Breast epithelium (tissue), 4 donors: Measurements from ENCODE around the gene CCDC71L. TPM values are rescaled to one million over a fixed set of nuclear protein-coding genes. Genes with fewer than 3 reads are reported as not detected.
A peak's percentile ranks its signal among the peaks of the same experiment; 100 is the strongest.

Experiments used
- DNase-seq, 2 donors: peaks; one replicate each; pipeline ENCODE4 v3.0.0-alpha.2; 2019; ENCODE audit warnings: low spot score in 2 of 2
- H3K27ac ChIP-seq, 2 donors: fragments of 200-600 bp; sonication (generic) in 1 of 2; one replicate each; pipeline ENCODE4 v1.5.1; 2016 to 2019; ENCODE audit warnings: mild to moderate bottlenecking in 1 of 2
- H3K27me3 ChIP-seq, 2 donors: fragments of 200-600 bp; sonication (generic) in 1 of 2; one replicate each; pipeline versions ENCODE4 v1.5.1 to v1.6.0; 2017 to 2019; ENCODE audit warnings: control low read depth in 1 of 2, mild to moderate bottlenecking in 1 of 2
- H3K36me3 ChIP-seq: fragments of 200-600 bp; one replicate; pipeline ENCODE4 v1.5.1; 2019
- H3K4me1 ChIP-seq, 2 donors: fragments of 200-600 bp; sonication (generic); one replicate each; pipeline ENCODE4 v1.5.1; 2016 to 2019; ENCODE audit warnings: control low read depth in 1 of 2
- H3K4me3 ChIP-seq, 3 donors: fragments of 200-600 bp; sonication (generic); 1 replicate in 2 of 3; 2 replicates in 1 of 3; pipeline ENCODE4 v1.5.1; 2016 to 2019; ENCODE audit warnings: mild to moderate bottlenecking in 3 of 3, moderate library complexity in 2 of 3
- H3K9me3 ChIP-seq, 2 donors: fragments of 200-600 bp; sonication (generic) in 1 of 2; one replicate each; pipeline ENCODE4 v1.5.1; 2016 to 2019; ENCODE audit warnings: control low read depth in 1 of 2
- POLR2A ChIP-seq: fragments of 450-650 bp; IDR thresholded peaks from one replicate; pipeline ENCODE4 v1.6.1; 2016; ENCODE audit warnings: antibody characterized with exemption, mild to moderate bottlenecking, moderate library complexity
- POLR2AphosphoS5 ChIP-seq, 3 donors: sonication (generic); formaldehyde crosslinking; IDR thresholded peaks; one replicate each; pipeline ENCODE4 v1.6.1; 2017; ENCODE audit warnings: antibody characterized with exemption in 3 of 3
- intact Hi-C: fragments of 100-400 bp; cut with DNase I; formaldehyde crosslinking; loops from one replicate; pipeline ENCODE4 v1.15.1; 2023; ENCODE audit warnings: low total_unique reads
- total RNA-seq, 3 donors: library from RNA; depleted of rRNA; stranded (reverse); fragments of >200 nt; gene quantifications; one replicate each; pipeline ENCODE4 v1.1.0, GENCODE V29; 2016
- TF ChIP-seq, protein P1 (sequence below), 3 donors: fragments of 450-650 bp; IDR thresholded peaks; one replicate each; pipeline ENCODE4 v1.5.1; 2016 to 2017; ENCODE audit warnings: antibody characterized with exemption in 3 of 3, mild to moderate bottlenecking in 3 of 3, moderate library complexity in 3 of 3

Gene CCDC71L
- total RNA-seq, 3 donors from 2014 or later, result 29.9 to 69.4 (median 59.0) TPM

- no peaks in the 10 kb centered on the region for H3K27me3 ChIP-seq
- peak overlapping the region; percentile 61 to 69 for H3K27ac ChIP-seq
- H3K4me1 ChIP-seq, result no peaks in the 10 kb centered on the region
- H3K36me3 ChIP-seq, result no peaks in the 10 kb centered on the region
- intact Hi-C loops, result no loop called here
- peak in 1 of 2 donors; percentile 24 for DNase-seq
- H3K4me3 ChIP-seq, result no peak overlapping the region
- H3K9me3 ChIP-seq, result no peaks in the 10 kb centered on the region
- TF ChIP-seq POLR2AphosphoS5 (IDR thresholded peaks at IDR 0.05) (no peak), POLR2A (no peak)
- TF ChIP-seq, protein P1, sequence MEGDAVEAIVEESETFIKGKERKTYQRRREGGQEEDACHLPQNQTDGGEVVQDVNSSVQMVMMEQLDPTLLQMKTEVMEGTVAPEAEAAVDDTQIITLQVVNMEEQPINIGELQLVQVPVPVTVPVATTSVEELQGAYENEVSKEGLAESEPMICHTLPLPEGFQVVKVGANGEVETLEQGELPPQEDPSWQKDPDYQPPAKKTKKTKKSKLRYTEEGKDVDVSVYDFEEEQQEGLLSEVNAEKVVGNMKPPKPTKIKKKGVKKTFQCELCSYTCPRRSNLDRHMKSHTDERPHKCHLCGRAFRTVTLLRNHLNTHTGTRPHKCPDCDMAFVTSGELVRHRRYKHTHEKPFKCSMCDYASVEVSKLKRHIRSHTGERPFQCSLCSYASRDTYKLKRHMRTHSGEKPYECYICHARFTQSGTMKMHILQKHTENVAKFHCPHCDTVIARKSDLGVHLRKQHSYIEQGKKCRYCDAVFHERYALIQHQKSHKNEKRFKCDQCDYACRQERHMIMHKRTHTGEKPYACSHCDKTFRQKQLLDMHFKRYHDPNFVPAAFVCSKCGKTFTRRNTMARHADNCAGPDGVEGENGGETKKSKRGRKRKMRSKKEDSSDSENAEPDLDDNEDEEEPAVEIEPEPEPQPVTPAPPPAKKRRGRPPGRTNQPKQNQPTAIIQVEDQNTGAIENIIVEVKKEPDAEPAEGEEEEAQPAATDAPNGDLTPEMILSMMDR (IDR thresholded peaks at IDR 0.05), result no peak
Observed at GRCh38 chr7:106611911-106612310, 49.0 kb downstream of the CCDC71L start.

DNA sequence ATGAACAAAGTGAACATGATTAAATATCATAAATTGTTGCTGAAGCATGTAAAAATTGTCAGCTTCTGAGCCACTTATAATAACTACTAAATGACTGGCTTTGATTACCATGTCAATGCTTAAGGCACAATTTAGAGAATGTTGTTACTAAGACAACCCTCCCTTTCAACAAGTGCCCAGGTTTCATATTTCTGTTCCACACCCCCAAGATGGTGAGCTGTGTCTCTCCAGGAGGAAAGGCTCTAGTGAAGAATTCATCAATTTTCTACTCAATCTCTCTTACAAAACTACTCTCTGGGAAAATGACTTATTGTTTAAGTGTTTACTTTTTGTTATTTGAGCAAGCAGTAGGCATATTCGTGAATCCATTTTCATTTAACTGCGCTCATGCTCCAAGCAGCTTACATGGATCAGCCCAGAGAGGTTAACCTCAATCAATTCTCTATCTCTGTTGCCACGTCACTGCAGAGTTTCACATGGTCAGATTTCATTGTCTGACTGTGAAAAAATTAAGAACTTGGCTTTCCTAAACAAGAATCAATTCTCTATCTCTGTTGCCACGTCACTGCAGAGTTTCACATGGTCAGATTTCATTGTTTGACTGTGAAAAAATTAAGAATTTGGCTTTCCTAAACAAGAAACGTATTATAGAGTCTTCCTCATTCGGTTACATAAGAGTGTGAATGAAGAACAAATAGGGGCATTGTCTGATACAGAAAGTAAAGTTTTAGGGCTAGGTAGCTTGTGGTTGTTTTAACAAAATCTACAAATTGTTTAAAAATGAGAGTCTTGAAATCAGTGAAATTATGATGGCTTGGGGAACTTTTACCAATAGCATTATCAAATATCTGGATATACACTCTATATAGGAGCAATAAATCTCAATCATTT, 49.7 kb downstream of the CCDC71L start:
- H3K36me3 ChIP-seq, result no peaks in the 10 kb centered on the region
- no peaks in the 10 kb centered on the region for H3K9me3 ChIP-seq
- H3K27me3 ChIP-seq, result no peaks in the 10 kb centered on the region
- H3K27ac ChIP-seq, result peak overlapping the region; percentile 61 to 69
- H3K4me3 ChIP-seq, result no peak overlapping the region
- no peak for DNase-seq
- intact Hi-C loops, result no loop called here
- TF ChIP-seq, protein P1 (IDR thresholded peaks at IDR 0.05), result no peak
- no peak for TF ChIP-seq POLR2A
- no peak for TF ChIP-seq POLR2AphosphoS5 (IDR thresholded peaks at IDR 0.05)
- no peaks in the 10 kb centered on the region for H3K4me1 ChIP-seq

DNA sequence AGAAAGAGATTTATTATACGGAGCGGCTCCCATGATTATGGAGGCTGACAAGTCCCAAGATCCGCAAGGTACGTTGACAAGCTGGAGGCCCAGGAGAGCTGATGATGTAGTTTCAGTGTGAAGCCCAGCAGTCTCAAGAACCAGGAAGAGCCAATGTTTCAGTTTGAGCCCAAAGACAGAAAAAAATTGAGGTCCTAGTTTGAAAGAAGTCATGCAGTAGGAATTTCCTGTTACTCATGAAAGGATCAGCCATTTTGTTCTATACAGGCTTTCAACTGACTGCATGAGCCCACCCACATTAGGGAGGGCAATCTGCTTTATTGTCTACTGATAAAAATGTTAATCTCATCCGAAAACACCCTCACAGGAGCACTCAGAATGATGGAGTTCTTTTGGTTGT, 51.5 kb downstream of the CCDC71L start:
- no peaks in the 10 kb centered on the region for H3K36me3 ChIP-seq
- intact Hi-C loops, result no loop called here

GRCh38 chr7:106608661-106609060, 52.3 kb downstream of the CCDC71L start:
- Histone ChIP-seq H3K4me3 (no peak overlapping the region), H3K4me1 (no peaks in the 10 kb centered on the region), H3K27me3 (no peaks in the 10 kb centered on the region), H3K9me3 (no peaks in the 10 kb centered on the region), H3K27ac (no peak overlapping the region), H3K36me3 (no peaks in the 10 kb centered on the region)
- DNase-seq, result no peak
- intact Hi-C loops, result no loop called here
- TF ChIP-seq POLR2A, result no peak

More for the DNA sequence above, 51.5 kb downstream of the CCDC71L start:
- no peak for DNase-seq
- no peaks in the 10 kb centered on the region for H3K27me3 ChIP-seq
- no peak overlapping the region for H3K4me3 ChIP-seq
- H3K9me3 ChIP-seq, result no peaks in the 10 kb centered on the region
- H3K27ac ChIP-seq, result no peak overlapping the region
- TF ChIP-seq POLR2A (no peak), POLR2AphosphoS5 (IDR thresholded peaks at IDR 0.05) (no peak)
- TF ChIP-seq, protein P1 (IDR thresholded peaks at IDR 0.05), result no peak
- H3K4me1 ChIP-seq, result no peaks in the 10 kb centered on the region

Other genes with a start within 250 kb of the CCDC71L start
- 10 to 100 TPM in 1 of 3 donors, 1 to 10 TPM in 2; 3.3 to 12.0 (median 5.4) TPM for gene PIK3CG, start 204.1 kb upstream of the CCDC71L start, total RNA-seq